ENCODE data around the gene ZNF423. TPM values are rescaled to one million over a fixed set of nuclear protein-coding genes. Genes with fewer than 3 reads are reported as not detected.

The ZNF423 gene
- total and polyA plus RNA-seq, 3 experiments from 2014 or later, result not detected

DNA sequence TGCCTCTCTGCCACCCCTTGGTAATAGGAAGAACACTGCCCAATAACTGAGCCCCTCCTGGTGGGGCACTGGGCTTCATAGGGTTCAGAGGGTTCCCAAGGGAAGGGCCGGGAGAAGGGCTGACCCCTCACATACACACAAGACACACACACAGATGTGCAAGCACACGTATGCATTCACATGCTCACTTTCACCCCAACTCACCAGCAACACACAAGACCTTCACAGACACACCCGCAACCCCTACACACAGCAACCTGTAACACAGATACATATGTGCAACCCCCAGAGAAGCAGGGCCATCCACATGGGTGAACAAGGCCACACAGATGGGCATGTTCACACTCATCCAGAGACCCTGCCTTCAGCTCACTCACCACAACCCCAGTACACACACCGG is 225.1 kb downstream of the ZNF423 start:
- ChIA-PET POLR2A (no interaction called here), CTCF (no interaction called here)
- DNase-seq, result no peak
- no peaks in the 10 kb centered on the region for H3K36me3 Mint-ChIP-seq
- Histone ChIP-seq H3K9me3 (ENCODE audit: low read length) (no peaks in the 10 kb centered on the region), H3K4me3 (ENCODE audit: low read length) (no peak overlapping the region), H3K27ac (ENCODE audit: low read depth, low read length) (no peak overlapping the region), H3K27me3 (ENCODE audit: insufficient read depth, low read length, poor library complexity, severe bottlenecking) (no peaks in the 10 kb centered on the region), H3K4me1 (ENCODE audit: insufficient read depth, low read length) (no peaks in the 10 kb centered on the region), H3K36me3 (ENCODE audit: insufficient read depth, low read length) (no peaks in the 10 kb centered on the region)
- H3K27ac Mint-ChIP-seq, result no peak overlapping the region
- H3K27me3 Mint-ChIP-seq, result peaks cover 2 to 3% of the 10 kb centered on the region in 2 donors
- H3K9me3 Mint-ChIP-seq, result no peaks in the 10 kb centered on the region
- no peaks in the 10 kb centered on the region for H3K4me1 Mint-ChIP-seq
- H3K4me3 Mint-ChIP-seq, result no peak overlapping the region

DNA sequence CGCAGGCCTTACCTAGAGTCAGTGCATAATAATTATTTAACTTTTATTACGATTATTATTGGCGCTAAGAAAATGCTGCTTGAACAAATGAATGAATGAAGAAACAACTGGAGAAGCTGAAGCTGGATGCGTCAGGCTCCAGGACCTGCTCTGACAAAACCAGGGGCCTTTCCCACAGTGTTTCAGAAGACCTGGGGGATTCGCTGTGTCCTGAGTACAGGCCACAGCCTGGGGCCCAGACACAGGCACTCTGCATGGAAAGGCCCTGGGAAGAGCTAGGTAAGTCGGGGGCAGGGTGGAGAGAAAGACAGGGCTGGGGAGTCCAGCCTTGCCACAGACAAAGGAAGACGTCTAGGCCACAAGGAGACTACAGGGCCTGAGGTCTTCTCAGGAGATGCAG is 226.1 kb downstream of the ZNF423 start:
- Histone ChIP-seq H3K9me3 (ENCODE audit: low read length) (no peaks in the 10 kb centered on the region), H3K36me3 (ENCODE audit: insufficient read depth, low read length) (no peaks in the 10 kb centered on the region), H3K27ac (ENCODE audit: low read depth, low read length) (no peak overlapping the region), H3K4me1 (ENCODE audit: insufficient read depth, low read length) (no peaks in the 10 kb centered on the region), H3K27me3 (ENCODE audit: insufficient read depth, low read length, poor library complexity, severe bottlenecking) (no peaks in the 10 kb centered on the region), H3K4me3 (ENCODE audit: low read length) (no peak overlapping the region)
- Mint-ChIP-seq H3K4me3 (no peak overlapping the region), H3K4me1 (no peaks in the 10 kb centered on the region), H3K27ac (no peak overlapping the region), H3K9me3 (no peaks in the 10 kb centered on the region), H3K27me3 (peaks cover 2 to 3% of the 10 kb centered on the region in 2 donors), H3K36me3 (no peaks in the 10 kb centered on the region)
- CTCF ChIA-PET, result no interaction called here
- DNase-seq, result no peak
- POLR2A ChIA-PET, result no interaction called here

DNA sequence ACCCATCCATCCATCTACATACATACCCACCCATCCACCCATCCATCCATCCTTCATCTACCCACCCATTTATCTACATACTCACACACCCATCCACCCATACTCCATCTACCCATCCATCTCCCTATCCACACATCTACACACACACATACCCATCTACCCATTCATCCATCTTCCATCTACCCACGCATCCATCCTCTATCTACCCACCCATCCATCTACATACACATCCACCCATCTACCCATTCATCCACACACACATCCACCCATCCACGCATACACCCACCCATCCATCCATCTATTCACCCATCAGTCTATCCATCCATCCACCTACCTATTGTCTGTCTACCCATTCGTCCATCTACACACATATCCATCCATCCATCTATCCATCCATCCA is 227.8 kb downstream of the ZNF423 start:
- no peak overlapping the region for H3K27ac ChIP-seq (ENCODE audit: low read depth, low read length)
- no peaks in the 10 kb centered on the region for H3K36me3 ChIP-seq (ENCODE audit: insufficient read depth, low read length)
- no peaks in the 10 kb centered on the region for H3K9me3 Mint-ChIP-seq
- no peaks in the 10 kb centered on the region for H3K9me3 ChIP-seq (ENCODE audit: low read length)
- CTCF ChIA-PET, result no interaction called here
- no peak overlapping the region for H3K4me3 Mint-ChIP-seq
- H3K27me3 ChIP-seq (ENCODE audit: insufficient read depth, low read length, poor library complexity, severe bottlenecking), result no peaks in the 10 kb centered on the region
- no peaks in the 10 kb centered on the region for H3K36me3 Mint-ChIP-seq
- H3K27me3 Mint-ChIP-seq, result peaks cover 2 to 3% of the 10 kb centered on the region in 2 donors
- no peak overlapping the region for H3K27ac Mint-ChIP-seq
- POLR2A ChIA-PET, result no interaction called here
- H3K4me1 Mint-ChIP-seq, result no peaks in the 10 kb centered on the region
- no peak for DNase-seq
- no peaks in the 10 kb centered on the region for H3K4me1 ChIP-seq (ENCODE audit: insufficient read depth, low read length)
- no peak overlapping the region for H3K4me3 ChIP-seq (ENCODE audit: low read length)

DNA sequence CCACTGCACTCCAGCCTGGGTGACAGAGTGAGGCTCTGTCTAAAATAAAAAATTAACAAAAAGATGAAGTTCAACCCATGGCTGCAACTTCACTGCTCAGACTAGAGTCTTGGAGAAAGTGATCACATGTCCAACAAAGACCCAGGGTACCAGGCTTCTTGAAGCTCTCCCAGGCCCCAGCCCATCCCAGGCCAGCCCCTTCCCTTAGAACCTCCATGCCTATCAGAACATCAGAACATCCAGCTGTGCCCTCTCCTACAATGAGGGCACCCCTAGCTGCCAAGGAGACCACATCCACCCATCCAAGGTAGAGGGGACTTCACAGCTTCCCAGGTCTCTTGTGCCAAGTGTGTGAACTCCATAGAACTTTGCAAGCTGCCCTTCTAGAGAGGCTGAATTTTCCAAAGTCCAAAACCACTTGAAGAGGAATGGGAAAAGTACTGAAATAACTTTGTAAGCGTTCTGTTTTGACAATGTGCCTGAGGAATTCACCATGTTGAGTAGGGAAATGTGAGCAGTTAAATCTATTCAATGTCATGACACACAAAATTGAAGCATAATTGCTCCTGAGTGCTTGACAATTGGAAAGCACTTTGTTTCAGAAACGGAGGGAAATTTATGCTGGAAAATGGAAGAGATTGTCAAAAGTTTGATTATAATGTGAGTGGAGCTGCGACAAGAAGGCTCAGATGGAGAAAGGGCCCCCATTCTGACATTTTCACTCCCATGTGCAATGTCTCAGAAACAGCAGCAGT is 230.4 kb downstream of the ZNF423 start:
- H3K36me3 Mint-ChIP-seq, result no peaks in the 10 kb centered on the region
- no peak for DNase-seq
- H3K27ac ChIP-seq (ENCODE audit: low read depth, low read length), result no peak overlapping the region
- no peaks in the 10 kb centered on the region for H3K4me1 ChIP-seq (ENCODE audit: insufficient read depth, low read length)
- CTCF ChIA-PET, result no interaction called here
- H3K9me3 Mint-ChIP-seq, result no peaks in the 10 kb centered on the region
- H3K27me3 ChIP-seq (ENCODE audit: insufficient read depth, low read length, poor library complexity, severe bottlenecking), result no peaks in the 10 kb centered on the region
- no peak overlapping the region for H3K4me3 Mint-ChIP-seq
- H3K27me3 Mint-ChIP-seq, result peaks cover 0 to 2% of the 10 kb centered on the region in 2 donors
- no peak overlapping the region for H3K27ac Mint-ChIP-seq
- no peaks in the 10 kb centered on the region for H3K36me3 ChIP-seq (ENCODE audit: insufficient read depth, low read length)
- no peaks in the 10 kb centered on the region for H3K4me1 Mint-ChIP-seq
- H3K9me3 ChIP-seq (ENCODE audit: low read length), result no peaks in the 10 kb centered on the region
- H3K4me3 ChIP-seq (ENCODE audit: low read length), result no peak overlapping the region
- POLR2A ChIA-PET, result no interaction called here

DNA sequence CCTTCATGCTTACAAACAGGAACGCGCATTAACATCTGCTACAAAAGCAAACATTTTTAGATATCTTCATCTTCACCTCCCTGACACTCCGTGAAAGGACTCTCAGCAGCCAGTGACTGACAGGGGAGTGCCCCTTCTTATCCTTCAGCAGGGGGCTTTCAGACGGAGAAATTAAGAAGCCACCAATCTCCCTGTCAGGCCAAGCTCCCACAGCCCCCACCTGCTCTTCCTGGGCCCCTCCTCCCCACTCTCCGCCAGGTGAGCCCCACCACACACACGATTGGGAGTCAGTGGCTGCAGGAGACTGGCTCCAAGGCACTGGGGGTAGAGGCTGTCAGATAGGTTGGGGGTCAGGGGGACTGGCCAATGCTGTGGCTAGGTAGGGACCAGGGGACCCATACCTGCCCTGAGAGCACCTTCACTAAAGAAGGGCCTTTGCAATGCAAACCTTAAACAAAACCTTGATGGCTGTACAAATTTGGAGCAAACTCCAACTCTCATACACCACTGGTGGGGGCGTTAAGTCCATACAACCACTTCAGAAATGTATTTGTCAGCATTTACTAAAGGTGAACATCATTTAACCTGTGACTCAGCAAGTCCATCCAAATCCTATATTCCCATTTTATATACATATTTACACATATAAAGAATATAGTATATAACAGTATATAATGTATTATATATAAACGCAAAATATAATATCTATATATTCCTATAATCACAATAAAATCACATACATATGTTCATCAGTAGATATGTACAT is 232.2 kb downstream of the ZNF423 start:
- H3K4me3 ChIP-seq (ENCODE audit: low read length), result no peak overlapping the region
- no peak overlapping the region for H3K27ac ChIP-seq (ENCODE audit: low read depth, low read length)
- H3K36me3 ChIP-seq (ENCODE audit: insufficient read depth, low read length), result no peaks in the 10 kb centered on the region
- CTCF ChIA-PET, result no interaction called here
- no peak for DNase-seq
- Mint-ChIP-seq H3K27me3 (peaks cover 0 to 2% of the 10 kb centered on the region in 2 donors), H3K4me1 (no peaks in the 10 kb centered on the region), H3K27ac (no peak overlapping the region), H3K36me3 (no peaks in the 10 kb centered on the region), H3K9me3 (no peaks in the 10 kb centered on the region), H3K4me3 (no peak overlapping the region)
- H3K4me1 ChIP-seq (ENCODE audit: insufficient read depth, low read length), result no peaks in the 10 kb centered on the region
- no peaks in the 10 kb centered on the region for H3K9me3 ChIP-seq (ENCODE audit: low read length)
- H3K27me3 ChIP-seq (ENCODE audit: insufficient read depth, low read length, poor library complexity, severe bottlenecking), result no peaks in the 10 kb centered on the region
- POLR2A ChIA-PET, result no interaction called here

DNA sequence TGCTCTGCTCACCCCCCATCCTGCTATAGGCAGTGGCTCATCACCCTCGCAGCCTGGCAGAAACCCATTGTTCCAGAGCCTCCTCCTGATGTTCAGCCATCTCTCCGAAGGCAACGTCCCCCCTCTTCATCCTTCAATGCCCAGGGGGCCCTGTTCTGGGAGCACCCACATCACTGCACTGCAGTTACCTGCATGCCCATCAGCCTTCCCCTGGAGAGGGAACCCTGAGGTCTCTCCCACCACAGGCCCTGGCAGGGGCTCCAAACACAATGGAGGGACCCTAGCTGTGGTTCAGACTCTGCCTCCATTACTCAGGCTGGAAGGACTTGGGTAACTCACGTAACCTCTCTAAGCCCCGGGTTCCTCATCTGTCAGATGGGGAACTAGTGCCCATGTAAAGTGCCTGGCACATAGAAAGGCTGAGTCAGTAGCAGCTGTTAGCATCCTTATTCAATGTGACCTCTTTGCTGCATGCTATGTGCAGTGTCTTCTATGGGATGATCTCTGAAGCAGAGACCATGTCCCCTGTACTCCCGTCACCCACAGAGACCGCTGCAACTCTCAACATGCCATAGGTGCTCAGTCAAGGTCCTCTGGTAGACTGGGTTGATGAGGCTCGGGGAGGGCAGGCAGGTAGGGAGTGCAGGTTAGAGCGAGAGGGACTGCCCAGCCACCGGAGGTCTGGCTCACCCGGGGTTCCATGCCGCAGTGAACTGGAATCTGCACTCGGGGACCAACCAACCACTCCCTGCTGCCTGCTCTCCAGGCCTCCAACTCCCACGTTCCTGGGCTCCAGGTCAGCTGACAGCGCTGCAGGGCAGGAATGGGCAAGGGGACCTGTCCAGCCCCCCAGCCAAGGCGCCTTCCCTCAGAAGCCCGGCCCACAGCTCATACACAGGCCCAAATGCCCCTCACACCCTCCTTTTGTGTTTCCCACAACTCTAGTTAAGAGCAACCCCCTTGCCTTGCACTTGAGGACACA is 233.2 kb downstream of the ZNF423 start:
- H3K27me3 ChIP-seq (ENCODE audit: insufficient read depth, low read length, poor library complexity, severe bottlenecking), result no peaks in the 10 kb centered on the region
- peaks cover 0 to 2% of the 10 kb centered on the region in 2 donors for H3K27me3 Mint-ChIP-seq
- no peaks in the 10 kb centered on the region for H3K4me1 Mint-ChIP-seq
- no peaks in the 10 kb centered on the region for H3K9me3 Mint-ChIP-seq
- no peak overlapping the region for H3K27ac Mint-ChIP-seq
- no peak overlapping the region for H3K4me3 Mint-ChIP-seq
- H3K36me3 ChIP-seq (ENCODE audit: insufficient read depth, low read length), result no peaks in the 10 kb centered on the region
- ChIA-PET POLR2A (no interaction called here), CTCF (no interaction called here)
- H3K27ac ChIP-seq (ENCODE audit: low read depth, low read length), result no peak overlapping the region
- H3K36me3 Mint-ChIP-seq, result no peaks in the 10 kb centered on the region
- no peak overlapping the region for H3K4me3 ChIP-seq (ENCODE audit: low read length)
- no peak for DNase-seq
- no peaks in the 10 kb centered on the region for H3K4me1 ChIP-seq (ENCODE audit: insufficient read depth, low read length)
- H3K9me3 ChIP-seq (ENCODE audit: low read length), result no peaks in the 10 kb centered on the region

DNA sequence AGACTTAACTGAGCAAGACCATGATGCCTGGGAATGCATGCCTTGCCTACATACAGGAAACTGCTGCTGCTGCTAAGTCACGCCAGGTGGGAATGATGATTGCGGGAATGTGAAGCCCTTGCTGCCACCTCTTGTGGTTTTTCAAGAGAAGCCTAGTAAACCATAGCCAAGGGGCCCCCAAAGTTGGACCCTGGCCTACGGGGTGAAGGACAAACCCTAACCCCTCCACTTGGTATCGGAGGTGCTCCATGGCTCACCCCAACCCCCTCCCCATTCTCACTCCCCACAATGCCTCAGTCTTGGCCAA is 233.9 kb downstream of the ZNF423 start:
- H3K27me3 ChIP-seq (ENCODE audit: insufficient read depth, low read length, poor library complexity, severe bottlenecking), result no peaks in the 10 kb centered on the region
- H3K9me3 ChIP-seq (ENCODE audit: low read length), result no peaks in the 10 kb centered on the region
- Mint-ChIP-seq H3K36me3 (no peaks in the 10 kb centered on the region), H3K27ac (no peak overlapping the region), H3K9me3 (no peaks in the 10 kb centered on the region), H3K4me1 (no peaks in the 10 kb centered on the region), H3K27me3 (peaks cover 0 to 2% of the 10 kb centered on the region in 2 donors), H3K4me3 (no peak overlapping the region)
- H3K4me3 ChIP-seq (ENCODE audit: low read length), result no peak overlapping the region
- ChIA-PET POLR2A (no interaction called here), CTCF (no interaction called here)
- DNase-seq, result no peak
- no peak overlapping the region for H3K27ac ChIP-seq (ENCODE audit: low read depth, low read length)
- H3K4me1 ChIP-seq (ENCODE audit: insufficient read depth, low read length), result no peaks in the 10 kb centered on the region
- no peaks in the 10 kb centered on the region for H3K36me3 ChIP-seq (ENCODE audit: insufficient read depth, low read length)

Data from CD8-positive, alpha-beta memory T cell (primary cell).